HCT116 (cell line): ENCODE measurements around the gene DHX16. TPM values are rescaled to one million over a fixed set of nuclear protein-coding genes. Genes with fewer than 3 reads are reported as not detected.

Source experiments
- ATAC-seq: fragments of 200-7000 bp; cut with Tn5 transposase; 2 replicates; pipeline ENCODE4 v1.9.1; 2020; ENCODE audit warnings: mild to moderate bottlenecking, moderate library complexity
- BruUV-seq: library from RNA; stranded (reverse); fragments of 400-500 nt; replicated peaks from 2 replicates; lab custom pipeline; 2021; lab: Mats Ljungman, UMichigan
- CTCF ChIA-PET: fragments of 300-600 bp; sonication (Branson Sonifier 250); formaldehyde crosslinking; loops from one replicate; lab custom pipeline; 2021; ENCODE audit warnings: antibody characterized with exemption; lab: Charles Lee
- POLR2A ChIA-PET: fragments of 300-600, 350-600 bp; sonication (Branson Sonifier 250); formaldehyde crosslinking; loops from one replicate; lab custom pipeline; 2021; ENCODE audit warnings: antibody characterized with exemption; lab: Charles Lee
- RAD21 ChIA-PET, 2 experiments: fragments of 300-600 bp; sonication (Branson Sonifier 250); formaldehyde crosslinking; loops; one replicate each; lab custom pipeline; 2023; ENCODE audit warnings: low total read pairs in 2 of 2; ENCODE audit not compliant: uncharacterized antibody in 2 of 2, unreplicated experiment in 2 of 2, low non-redundant PET in 1 of 2; lab: Charles Lee
- DNase-seq: peaks from one replicate; pipeline ENCODE4 v3.0.0-alpha.2; 2010; ENCODE audit warnings: low read depth, low spot score
- H2AFZ ChIP-seq: fragments of 200-600 bp; shearing (Covaris generic), sonication (generic); 2 replicates; pipeline ENCODE4 v1.6.1; 2017; ENCODE audit warnings: low read depth, mixed run types, mixed read lengths, antibody characterized with exemption, low read length; ENCODE audit not compliant: poor library complexity, severe bottlenecking
- H3K27ac ChIP-seq: 2 replicates; pipeline ENCODE4 v1.5.1; 2012; ENCODE audit warnings: low read depth, low read length
- H3K27me3 ChIP-seq: fragments of 200-600 bp; sonication (generic); 2 replicates; pipeline ENCODE4 v1.6.1; 2016; ENCODE audit warnings: mixed run types, low read length, mixed read lengths; ENCODE audit not compliant: insufficient read depth
- H3K36me3 ChIP-seq, 2 experiments: fragments of 200-500 bp in 1 of 2; fragments of 200-600 bp in 1 of 2; sonication (Bioruptor generic) in 1 of 2; sonication (generic) in 1 of 2; 2 replicates each; pipeline versions ENCODE4 v1.5.1 to v1.6.1; 2014 to 2016; ENCODE audit warnings: low read length in 2 of 2, inconsistent platforms in 1 of 2, mixed read lengths in 1 of 2, mixed run types in 1 of 2; ENCODE audit not compliant: insufficient read depth in 2 of 2, control insufficient read depth in 1 of 2
- H3K4me1 ChIP-seq, 2 experiments: fragments of 200-600 bp in 1 of 2; sonication (generic) in 1 of 2; 2 replicates each; pipeline versions ENCODE4 v1.5.1 to v1.6.1; 2012 to 2017; ENCODE audit warnings: low read length in 2 of 2, inconsistent platforms in 1 of 2, mild to moderate bottlenecking in 1 of 2, mixed read lengths in 1 of 2, mixed run types in 1 of 2, moderate library complexity in 1 of 2; ENCODE audit not compliant: insufficient read depth in 2 of 2, control insufficient read depth in 1 of 2
- H3K4me2 ChIP-seq: fragments of 200-600 bp; sonication (generic); 2 replicates; pipeline ENCODE4 v1.6.1; 2017; ENCODE audit warnings: mixed run types, low read length, mixed read lengths
- H3K4me3 ChIP-seq, 2 experiments: fragments of 200-600 bp in 1 of 2; sonication (generic) in 1 of 2; replicated peaks in 1 of 2; 2 replicates each; pipeline ENCODE4 v1.5.1; 2011 to 2016; ENCODE audit warnings: low read length in 2 of 2, control low read depth in 1 of 2, low read depth in 1 of 2, mild to moderate bottlenecking in 1 of 2, mixed read lengths in 1 of 2, mixed run types in 1 of 2
- H3K79me2 ChIP-seq: fragments of 200-600 bp; sonication (generic); 2 replicates; pipeline ENCODE4 v1.6.1; 2017; ENCODE audit warnings: mild to moderate bottlenecking, mixed run types, low read length, moderate library complexity, mixed read lengths; ENCODE audit not compliant: insufficient read depth
- H3K9ac ChIP-seq: fragments of 200-600 bp; sonication (generic); 2 replicates; pipeline ENCODE4 v1.6.1; 2016; ENCODE audit warnings: low read length, mixed read lengths
- H3K9me2 ChIP-seq: fragments of 200-600 bp; sonication (generic), shearing (Covaris generic); 2 replicates; pipeline ENCODE4 v1.6.1; 2017; ENCODE audit warnings: mixed run types, mild to moderate bottlenecking, moderate library complexity; ENCODE audit not compliant: insufficient read depth
- H3K9me3 ChIP-seq, 2 experiments: fragments of 200-500 bp in 1 of 2; fragments of 200-600 bp in 1 of 2; sonication (Bioruptor generic) in 1 of 2; sonication (generic) in 1 of 2; 2 replicates each; pipeline ENCODE4 v1.6.1; 2014 to 2017; ENCODE audit warnings: low read length in 2 of 2, mixed read lengths in 2 of 2, inconsistent platforms in 1 of 2, low read depth in 1 of 2, mild to moderate bottlenecking in 1 of 2, mixed run types in 1 of 2, moderate library complexity in 1 of 2; ENCODE audit not compliant: control insufficient read depth in 1 of 2, insufficient read depth in 1 of 2
- H4K20me1 ChIP-seq: fragments of 200-600 bp; sonication (generic), shearing (Covaris generic); 2 replicates; pipeline ENCODE4 v1.6.1; 2017; ENCODE audit warnings: mixed run types, mild to moderate bottlenecking, moderate library complexity; ENCODE audit not compliant: insufficient read depth
- ATF3 ChIP-seq: IDR thresholded peaks from 2 replicates; pipeline ENCODE4 v1.6.1; 2012
- CEBPB ChIP-seq: IDR thresholded peaks from 2 replicates; pipeline ENCODE4 v1.6.1; 2012; ENCODE audit warnings: low read depth
- EGR1 ChIP-seq: IDR thresholded peaks from 2 replicates; pipeline ENCODE4 v1.6.1; 2012; ENCODE audit warnings: low read depth
- ELF1 ChIP-seq: IDR thresholded peaks from 2 replicates; pipeline ENCODE4 v1.6.1; 2012; ENCODE audit warnings: low read depth, borderline replicate concordance
- EZH2 ChIP-seq: fragments of 200-600 bp; sonication (generic); IDR thresholded peaks from 2 replicates; pipeline ENCODE4 v1.6.1; 2017; ENCODE audit warnings: antibody characterized with exemption, mixed run types
- JUND ChIP-seq: IDR thresholded peaks from 2 replicates; pipeline ENCODE4 v1.6.1; 2012
- POLR2A ChIP-seq: IDR thresholded peaks from 2 replicates; pipeline ENCODE4 v1.7.0; 2011; ENCODE audit warnings: borderline replicate concordance; ENCODE audit not compliant: insufficient read depth, insufficient read length; ENCODE audit errors: extremely low read depth
- RAD21 ChIP-seq: IDR thresholded peaks from 2 replicates; pipeline ENCODE4 v1.6.1; 2012; ENCODE audit warnings: low read depth, mild to moderate bottlenecking
- SIN3A ChIP-seq: IDR thresholded peaks from 2 replicates; pipeline ENCODE4 v1.6.1; 2012; ENCODE audit warnings: low read depth
- SRF ChIP-seq: IDR thresholded peaks from 2 replicates; pipeline ENCODE4 v1.6.1; 2012; ENCODE audit warnings: low read depth
- TCF7L2 ChIP-seq: IDR thresholded peaks from 2 replicates; pipeline ENCODE4 v1.7.0; 2011; ENCODE audit warnings: borderline replicate concordance, inconsistent platforms; ENCODE audit not compliant: insufficient read depth, insufficient read length; ENCODE audit errors: extremely low read depth
- YY1 ChIP-seq: IDR thresholded peaks from 2 replicates; pipeline ENCODE4 v1.6.1; 2011; ENCODE audit warnings: low read length, low read depth, moderate library complexity, mild to moderate bottlenecking; ENCODE audit not compliant: insufficient replicate concordance; ENCODE audit errors: extremely low read depth
- intact Hi-C: fragments of 100-400 bp; cut with micrococcal nuclease; formaldehyde crosslinking; loops from 2 replicates; pipeline ENCODE4 v1.10.0; 2022
- total RNA-seq: library from RNA; stranded (reverse); gene quantifications from one replicate; pipeline ENCODE4 v1.2.1, GENCODE V29; 2021; ENCODE audit not compliant: unreplicated experiment
- TF ChIP-seq, protein P1 (sequence below), 3 experiments: fragments of 200-600 bp in 1 of 3; sonication (generic) in 1 of 3; IDR thresholded peaks in 2 of 3; conservative IDR thresholded peaks in 1 of 3; 2 replicates each; pipeline ENCODE4 v1.5.1; 2012 to 2017; ENCODE audit warnings: low read depth in 2 of 3, low read length in 2 of 3, antibody characterized with exemption in 1 of 3, borderline replicate concordance in 1 of 3, control low read depth in 1 of 3, mild to moderate bottlenecking in 1 of 3, mixed read lengths in 1 of 3, mixed run types in 1 of 3, moderate library complexity in 1 of 3; ENCODE audit not compliant: insufficient read depth in 1 of 3
- TF ChIP-seq, protein P2 (sequence below): IDR thresholded peaks from 2 replicates; pipeline ENCODE4 v1.6.1; 2012

The DHX16 gene
- total RNA-seq, 1 experiment from 2014 or later = 46.0 TPM

DNA sequence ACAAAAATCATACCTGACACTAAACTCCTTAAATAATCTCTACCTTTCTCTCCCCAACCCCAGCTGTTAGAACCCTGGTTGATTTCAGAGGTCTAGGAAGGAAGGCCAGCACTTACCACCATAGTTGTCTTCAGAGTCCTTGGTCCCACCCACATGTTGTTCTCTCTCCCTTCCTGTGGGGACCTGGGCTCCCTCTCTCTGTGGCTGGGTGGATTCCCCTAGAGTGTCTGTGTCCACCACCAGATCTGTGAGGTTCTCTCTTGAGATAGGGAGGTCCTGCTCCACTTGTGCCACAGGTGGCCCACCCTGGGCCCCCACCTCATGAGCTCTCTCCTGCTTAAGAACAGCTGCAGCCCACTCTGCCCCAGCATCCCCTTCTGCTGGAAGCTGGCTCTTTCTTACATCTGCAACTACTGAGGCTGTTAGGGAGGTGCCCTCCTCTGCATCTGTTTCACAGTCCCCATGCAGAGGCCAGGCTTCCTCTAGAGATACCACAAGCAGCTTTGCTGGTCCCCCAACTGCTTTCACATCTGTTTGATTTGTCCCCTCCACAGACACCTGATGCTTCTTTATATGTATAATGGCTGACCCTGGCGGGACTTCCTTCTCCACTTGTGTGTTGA lies 39.1 kb upstream of the DHX16 start:
- H3K4me3 ChIP-seq = no peak overlapping the region
- H3K9me2 ChIP-seq = no peaks in the 10 kb centered on the region
- no peak for DNase-seq
- no peak overlapping the region for H3K27ac ChIP-seq
- H3K36me3 ChIP-seq = peaks cover 7 to 21% of the 10 kb centered on the region in 2 experiments; a peak in 2 of 4 replicates
- ChIA-PET CTCF (no interaction called here), RAD21 (no interaction called here), POLR2A (no interaction called here)
- H3K79me2 ChIP-seq = peaks cover 12% of the 10 kb centered on the region
- H3K9me3 ChIP-seq = no peaks in the 10 kb centered on the region
- TF ChIP-seq EZH2 = no peak
- peaks cover 12 to 17% of the 10 kb centered on the region in 2 experiments for H3K4me1 ChIP-seq
- no peaks in the 10 kb centered on the region for H3K27me3 ChIP-seq
- H2AFZ ChIP-seq = no peak overlapping the region
- BruUV-seq = no TSS peak
- H3K4me2 ChIP-seq = no peak overlapping the region
- H3K9ac ChIP-seq = no peak overlapping the region
- no peak for ATAC-seq
- intact Hi-C loops = no loop called here
- no peaks in the 10 kb centered on the region for H4K20me1 ChIP-seq

GRCh38 chr6:30709101-30709868 lies 36.5 kb upstream of the DHX16 start:
- Histone ChIP-seq H3K36me3 (peaks cover 9 to 21% of the 10 kb centered on the region in 2 experiments; a peak in 3 of 4 replicates), H3K9me3 (no peaks in the 10 kb centered on the region), H3K4me3 (no peak overlapping the region), H3K4me2 (no peak overlapping the region), H4K20me1 (no peaks in the 10 kb centered on the region), H3K9me2 (no peaks in the 10 kb centered on the region), H3K4me1 (peaks cover 4 to 10% of the 10 kb centered on the region in 2 experiments; a peak in 3 of 4 replicates), H3K79me2 (no peaks in the 10 kb centered on the region), H3K27ac (no peak overlapping the region), H3K27me3 (no peaks in the 10 kb centered on the region), H3K9ac (no peak overlapping the region), H2AFZ (no peak overlapping the region)
- DNase-seq (no peak), ATAC-seq (no peak)
- no TSS peak for BruUV-seq
- ChIA-PET RAD21 (no interaction called here), POLR2A (interaction anchor here (1.0 kb wide), 1 partner anchor 19 kb away, joined by 3 read pairs; the partner anchor contains the start of gene NRM), CTCF (no interaction called here)
- intact Hi-C loops = no loop called here
- TF ChIP-seq YY1 = no peak
- no peak for TF ChIP-seq ELF1
- TF ChIP-seq, protein P1, sequence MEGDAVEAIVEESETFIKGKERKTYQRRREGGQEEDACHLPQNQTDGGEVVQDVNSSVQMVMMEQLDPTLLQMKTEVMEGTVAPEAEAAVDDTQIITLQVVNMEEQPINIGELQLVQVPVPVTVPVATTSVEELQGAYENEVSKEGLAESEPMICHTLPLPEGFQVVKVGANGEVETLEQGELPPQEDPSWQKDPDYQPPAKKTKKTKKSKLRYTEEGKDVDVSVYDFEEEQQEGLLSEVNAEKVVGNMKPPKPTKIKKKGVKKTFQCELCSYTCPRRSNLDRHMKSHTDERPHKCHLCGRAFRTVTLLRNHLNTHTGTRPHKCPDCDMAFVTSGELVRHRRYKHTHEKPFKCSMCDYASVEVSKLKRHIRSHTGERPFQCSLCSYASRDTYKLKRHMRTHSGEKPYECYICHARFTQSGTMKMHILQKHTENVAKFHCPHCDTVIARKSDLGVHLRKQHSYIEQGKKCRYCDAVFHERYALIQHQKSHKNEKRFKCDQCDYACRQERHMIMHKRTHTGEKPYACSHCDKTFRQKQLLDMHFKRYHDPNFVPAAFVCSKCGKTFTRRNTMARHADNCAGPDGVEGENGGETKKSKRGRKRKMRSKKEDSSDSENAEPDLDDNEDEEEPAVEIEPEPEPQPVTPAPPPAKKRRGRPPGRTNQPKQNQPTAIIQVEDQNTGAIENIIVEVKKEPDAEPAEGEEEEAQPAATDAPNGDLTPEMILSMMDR (IDR thresholded peaks at IDR 0.05 in 2 of 3, conservative IDR thresholded peaks at IDR 0.05 in 1 of 3; ENCODE audit: borderline replicate concordance in 1 of 3, insufficient read depth in 1 of 3, low read depth in 2 of 3, low read length in 2 of 3) = no peak
- no peak for TF ChIP-seq CEBPB
- TF ChIP-seq JUND = no peak
- TF ChIP-seq SRF = no peak
- no peak for TF ChIP-seq ATF3
- TF ChIP-seq RAD21 = no peak
- TF ChIP-seq SIN3A = no peak
- TF ChIP-seq TCF7L2 = no peak
- no peak for TF ChIP-seq POLR2A
- TF ChIP-seq, protein P2, sequence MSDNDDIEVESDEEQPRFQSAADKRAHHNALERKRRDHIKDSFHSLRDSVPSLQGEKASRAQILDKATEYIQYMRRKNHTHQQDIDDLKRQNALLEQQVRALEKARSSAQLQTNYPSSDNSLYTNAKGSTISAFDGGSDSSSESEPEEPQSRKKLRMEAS = no peak
- no peak for TF ChIP-seq EGR1
